Kidney capillary endothelial cell (primary cell): ENCODE results near the gene SLC17A2.

Source experiments
- DNase-seq: peaks from one replicate; pipeline ENCODE4 v3.0.0-alpha.2; 2018; ENCODE audit warnings: low spot score

The SLC17A2 gene

DNA sequence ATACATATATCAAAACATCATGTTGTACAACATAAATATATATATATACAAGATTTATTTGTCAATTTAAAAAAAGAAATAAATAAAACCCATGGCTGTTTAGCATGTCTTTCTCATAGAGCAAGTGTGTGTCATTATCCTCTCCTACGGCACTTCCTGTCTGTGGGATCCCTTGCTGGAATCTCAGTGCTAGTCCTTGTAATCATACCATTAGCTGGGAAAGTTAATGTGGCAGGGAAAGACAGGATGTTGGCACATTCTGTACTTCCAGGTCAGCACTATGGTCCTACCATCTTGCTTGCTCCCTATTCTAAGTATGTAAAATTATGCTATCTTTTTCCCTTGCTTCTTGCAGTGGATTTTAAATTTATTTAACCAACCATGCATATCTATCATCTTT, 47.0 kb downstream of the SLC17A2 start:
- no peak for DNase-seq

- DNase-seq: no peak
These were observed 48.4 kb downstream of the SLC17A2 start for GRCh38 chr6:25882051-25882496.

- no peak for DNase-seq
These were observed 49.9 kb downstream of the SLC17A2 start for GRCh38 chr6:25880601-25881000.

DNA sequence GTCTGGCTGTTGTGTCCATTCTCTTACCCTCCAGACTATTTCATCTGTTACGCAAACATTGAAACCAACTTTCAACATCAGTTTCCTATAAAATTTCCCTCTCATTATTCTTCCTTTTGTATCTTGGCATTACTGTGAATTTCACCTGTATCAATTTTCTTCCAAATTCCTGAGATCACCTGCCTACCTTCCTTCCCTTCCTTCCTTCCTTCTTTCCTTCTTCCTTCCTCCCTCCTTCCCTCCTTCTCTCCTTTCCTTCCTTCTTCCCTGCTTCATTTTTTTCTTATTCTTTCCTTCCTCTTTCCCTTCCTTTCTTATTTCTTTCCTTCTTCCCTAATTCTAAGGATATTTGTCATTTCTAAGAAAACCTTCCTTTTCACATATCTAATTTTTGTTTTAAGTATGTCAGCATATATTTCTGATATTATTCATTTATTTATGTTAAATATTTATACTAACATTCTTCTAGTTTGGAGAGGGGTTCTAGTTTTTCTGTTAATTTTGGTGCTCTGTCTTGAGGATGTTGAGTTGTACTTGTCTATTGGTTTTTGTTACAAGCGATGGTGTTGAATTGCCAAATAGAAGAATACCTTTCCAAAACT, 51.7 kb downstream of the SLC17A2 start:
- no peak for DNase-seq

GRCh38 chr6:25875926-25876602, 54.4 kb downstream of the SLC17A2 start:
- no peak for DNase-seq

- DNase-seq: no peak
These were observed 55.0 kb downstream of the SLC17A2 start for GRCh38 chr6:25875563-25875905.

GRCh38 chr6:25874822-25875562, 55.5 kb downstream of the SLC17A2 start:
- no peak for DNase-seq

DNA sequence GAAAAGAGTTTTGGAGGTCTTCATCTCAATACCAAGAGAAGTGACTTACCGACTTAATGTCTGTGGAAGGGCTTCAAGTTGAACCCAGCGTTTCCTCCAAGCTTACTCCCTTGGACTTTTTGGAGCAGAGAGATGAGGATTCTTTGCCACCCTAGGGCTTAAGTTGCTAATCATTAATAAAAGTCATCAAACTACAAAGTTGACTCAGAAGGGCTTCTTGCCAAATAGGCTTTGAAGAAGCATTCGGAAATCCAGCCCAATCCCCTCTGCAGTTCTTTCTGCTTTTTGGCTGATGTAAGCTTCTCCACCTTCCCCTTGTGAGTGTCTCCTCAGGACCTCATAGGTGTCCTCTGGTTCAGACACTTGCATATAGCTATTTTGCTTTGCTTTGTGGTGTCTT, 56.4 kb downstream of the SLC17A2 start, which contains the start of gene SLC17A3:
Gene SLC17A3 (minus strand): TSS at position 126 of the 400 bp plus-strand sequence. CDS start 5,856 bp downstream, outside the sequence.
- DNase-seq: no peak

DNA sequence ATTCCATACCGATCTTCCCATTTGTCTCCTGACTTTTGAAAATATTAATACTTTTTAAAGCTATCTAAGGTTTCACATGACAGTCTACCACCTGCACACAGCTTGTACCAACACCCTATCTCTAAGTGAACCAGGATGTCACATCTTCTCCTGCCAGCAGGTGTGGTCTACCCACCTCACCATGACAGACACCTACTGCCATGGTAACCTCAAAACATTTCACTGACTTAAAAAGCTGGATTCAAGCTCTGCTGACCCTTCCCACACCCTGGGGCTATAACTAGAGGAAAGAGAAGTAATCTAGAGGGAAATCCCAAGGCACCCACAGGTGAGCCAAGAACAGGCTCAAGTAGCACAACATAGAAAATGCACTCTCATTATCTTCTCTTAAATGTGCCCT, 57.7 kb downstream of the SLC17A2 start:
- no peak for DNase-seq

- DNase-seq: no peak
These were observed 60.7 kb downstream of the SLC17A2 start for GRCh38 chr6:25869840-25870239.

DNA sequence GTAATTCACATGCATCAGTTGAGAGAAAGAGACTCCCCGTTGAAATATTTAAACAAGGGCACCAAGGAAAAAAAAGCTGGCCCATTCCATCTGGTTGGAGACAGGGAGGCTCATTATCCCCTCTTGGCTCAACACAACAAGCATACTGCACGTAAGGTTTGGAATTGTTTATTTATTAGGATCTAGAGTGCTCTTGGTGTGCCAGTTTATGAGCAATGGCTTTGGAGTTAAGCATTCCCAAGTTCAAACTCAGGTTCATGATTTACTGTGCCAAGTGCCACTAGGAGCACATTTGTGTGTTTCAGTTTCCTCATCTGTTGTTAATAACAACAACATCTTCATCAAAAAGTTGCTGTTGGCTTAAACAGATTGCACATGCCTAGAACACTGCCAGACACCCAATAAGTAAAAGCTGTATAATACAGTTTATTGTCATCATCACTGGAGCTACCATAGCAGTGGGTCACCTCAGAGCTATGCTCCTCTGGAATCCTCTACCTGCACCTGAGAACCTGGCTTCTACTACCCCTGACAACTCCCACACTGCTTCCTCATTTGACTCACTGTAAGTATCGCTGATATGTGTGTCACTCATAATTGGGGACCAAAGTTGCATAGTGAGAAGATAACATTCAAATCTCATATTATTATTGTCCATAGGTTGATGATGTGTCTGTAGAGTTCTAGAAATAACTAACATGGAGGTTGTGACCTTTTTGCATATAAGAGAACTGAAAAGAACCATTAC, 61.9 kb downstream of the SLC17A2 start:
- DNase-seq: no peak

DNA sequence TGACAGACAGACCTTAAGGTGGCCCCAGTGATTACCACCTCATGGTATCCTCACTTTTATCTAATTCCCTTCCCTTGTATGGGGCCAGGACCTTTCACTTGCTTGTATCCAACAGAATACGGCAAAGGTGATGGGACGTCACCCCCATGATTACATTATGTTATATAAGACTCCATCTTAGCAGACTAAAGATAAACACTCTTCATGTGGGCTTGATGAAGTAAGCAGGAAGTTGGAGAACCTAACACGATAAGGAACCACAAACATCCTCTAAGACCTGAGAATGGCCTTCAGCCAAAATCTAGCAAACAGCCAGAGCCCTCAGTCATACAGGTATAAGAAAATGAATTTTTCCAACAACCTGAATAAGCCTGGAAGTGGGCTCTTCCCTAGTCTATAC, 64.5 kb downstream of the SLC17A2 start:
- no peak for DNase-seq

- no peak for DNase-seq
These were observed 67.1 kb downstream of the SLC17A2 start for GRCh38 chr6:25863360-25863759.
